HT1080 (cell line): Measurements from ENCODE around the gene NBEAL1. TPM values are rescaled to one million over a fixed set of nuclear protein-coding genes. Genes with fewer than 3 reads are reported as not detected.
"Not testable (repeated sequence)": the region's sequence is repeated elsewhere in the genome, so short reads cannot be mapped to it uniquely, and the experiment has no call there.

Source experiments
- DNase-seq: peaks from one replicate; pipeline ENCODE4 v3.0.0-alpha.2; 2015; ENCODE audit warnings: low read depth
- small RNA-seq: library from RNA; depleted of rRNA; stranded (forward); fragments of <200 nt; gene quantifications from one replicate; pipeline ENCODE3, GENCODE V24; 2014
- total RNA-seq: library from RNA; depleted of rRNA; stranded (reverse); fragments of >200 nt; shearing (Covaris generic); gene quantifications from 2 replicates; pipeline ENCODE4 v1.2.3, GENCODE V29; 2014; rRNA removed

The NBEAL1 gene
- total RNA-seq, 1 experiment from 2014 or later, result 4.5 TPM

GRCh38 chr2:203209538-203209937, 194.9 kb downstream of the NBEAL1 start:
- no peak for DNase-seq

GRCh38 chr2:203225423-203226039, 210.9 kb downstream of the NBEAL1 start:
- peak; percentile 15 for DNase-seq

GRCh38 chr2:203229674-203230073, 215.0 kb downstream of the NBEAL1 start:
- not testable (repeated sequence) for DNase-seq

DNA sequence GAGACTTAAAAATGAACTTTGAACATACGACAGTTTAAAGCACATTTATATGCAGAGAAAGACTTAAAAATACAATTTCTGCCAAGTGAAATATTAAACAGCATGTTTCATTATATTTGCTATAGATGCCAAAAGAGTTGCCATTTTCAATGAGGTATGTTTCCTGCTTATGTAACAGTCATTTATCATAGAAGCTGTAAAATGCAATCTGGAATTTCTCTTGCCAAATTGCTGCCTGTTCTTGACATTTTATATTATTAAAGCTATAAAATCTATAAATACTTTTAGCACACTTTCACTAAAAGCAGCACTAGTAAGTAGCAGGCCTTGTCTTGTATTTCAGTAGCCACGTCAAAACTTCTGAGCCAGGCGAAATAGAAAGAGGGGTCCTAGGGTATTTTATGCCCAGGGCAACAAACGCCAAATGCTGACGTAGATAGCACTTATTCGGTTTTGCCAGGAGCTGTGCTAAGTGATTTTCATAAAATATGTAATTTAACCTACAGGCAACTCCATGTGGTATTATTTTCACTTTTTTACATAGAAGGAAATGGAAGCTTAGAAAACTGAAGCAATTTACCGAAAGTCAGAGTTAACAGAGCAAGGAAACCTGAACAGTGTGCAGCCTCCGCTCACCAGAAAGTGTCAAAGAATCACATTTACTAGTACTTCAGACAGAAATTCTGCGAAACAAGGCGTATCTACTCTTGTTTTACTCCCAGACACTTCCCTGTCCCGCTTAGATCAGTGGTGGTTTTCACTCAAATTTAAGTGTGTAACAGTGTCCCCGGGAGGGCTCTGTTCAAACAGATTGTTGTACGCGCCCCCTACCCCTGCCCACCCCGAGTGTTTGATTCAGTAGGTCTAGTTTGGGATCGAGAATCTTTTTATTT, 222.9 kb downstream of the NBEAL1 start:
- DNase-seq, result no peak

DNA sequence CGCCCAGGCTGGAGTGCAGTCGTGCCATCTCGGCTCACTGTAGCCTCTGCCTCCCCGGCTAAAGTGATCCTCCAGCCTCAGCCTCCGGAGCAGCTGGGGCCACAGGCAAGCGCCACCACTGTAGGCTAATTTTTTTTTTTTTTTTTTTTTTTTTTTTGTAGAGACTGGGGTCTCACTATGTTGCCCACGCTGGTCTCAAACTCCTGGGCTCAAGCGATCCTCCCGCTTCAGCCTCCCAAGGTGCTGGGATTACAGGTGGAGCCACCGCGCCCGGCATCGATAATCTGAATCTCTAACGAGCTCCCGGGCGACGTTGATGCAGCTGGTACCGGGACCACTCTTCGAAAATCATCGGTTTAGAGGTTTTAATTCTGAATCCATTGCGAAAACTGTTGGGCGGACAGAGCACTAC, 223.6 kb downstream of the NBEAL1 start:
- no peak for DNase-seq

GRCh38 chr2:203238704-203239526, 224.2 kb downstream of the NBEAL1 start, which contains the start of gene CYP20A1:
CYP20A1 (plus strand) TSS chr2:203239018; CDS start chr2:203239063, 45 bp downstream.
- peak; percentile 95 for DNase-seq

- no peak for DNase-seq
Observed at GRCh38 chr2:203240491-203240890, 225.8 kb downstream of the NBEAL1 start.

GRCh38 chr2:203242518-203242917, 227.8 kb downstream of the NBEAL1 start:
- no peak for DNase-seq

- no peak for DNase-seq
Observed at GRCh38 chr2:203246646-203247045, 232.0 kb downstream of the NBEAL1 start.

GRCh38 chr2:203252818-203253217, 238.1 kb downstream of the NBEAL1 start:
- no peak for DNase-seq

DNA sequence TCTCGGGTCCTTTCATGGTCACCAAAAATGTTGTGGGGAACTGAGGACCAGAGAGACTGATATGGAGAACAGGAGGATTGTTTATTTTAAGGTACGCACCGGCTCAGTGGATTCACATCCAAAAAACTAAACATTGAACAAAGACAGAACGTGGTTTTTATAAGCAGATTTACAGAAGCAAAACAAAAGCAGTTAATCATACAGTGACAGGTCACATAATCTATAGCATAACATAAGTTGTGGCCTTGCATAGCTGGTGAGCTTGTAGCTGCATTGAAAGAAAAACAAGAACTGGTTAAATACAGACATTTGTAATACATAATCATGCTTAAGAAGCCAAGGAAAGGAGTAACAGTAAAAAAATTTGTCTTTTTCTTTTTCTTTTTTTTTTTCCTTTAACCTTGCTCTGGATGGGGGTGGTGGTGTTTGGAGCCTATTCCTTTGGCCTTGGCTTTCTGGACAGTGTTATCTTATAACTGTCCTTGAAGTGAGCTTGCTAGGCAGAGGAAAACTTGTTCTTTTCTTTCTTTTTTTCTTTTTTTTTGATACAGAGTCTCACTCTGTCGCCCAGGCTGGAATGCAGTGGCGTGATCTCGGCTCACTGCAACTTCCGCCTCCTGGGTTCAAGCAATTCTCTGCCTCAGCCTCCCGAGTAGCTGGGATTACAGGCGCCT, 238.9 kb downstream of the NBEAL1 start:
- not testable (repeated sequence) for DNase-seq

DNA sequence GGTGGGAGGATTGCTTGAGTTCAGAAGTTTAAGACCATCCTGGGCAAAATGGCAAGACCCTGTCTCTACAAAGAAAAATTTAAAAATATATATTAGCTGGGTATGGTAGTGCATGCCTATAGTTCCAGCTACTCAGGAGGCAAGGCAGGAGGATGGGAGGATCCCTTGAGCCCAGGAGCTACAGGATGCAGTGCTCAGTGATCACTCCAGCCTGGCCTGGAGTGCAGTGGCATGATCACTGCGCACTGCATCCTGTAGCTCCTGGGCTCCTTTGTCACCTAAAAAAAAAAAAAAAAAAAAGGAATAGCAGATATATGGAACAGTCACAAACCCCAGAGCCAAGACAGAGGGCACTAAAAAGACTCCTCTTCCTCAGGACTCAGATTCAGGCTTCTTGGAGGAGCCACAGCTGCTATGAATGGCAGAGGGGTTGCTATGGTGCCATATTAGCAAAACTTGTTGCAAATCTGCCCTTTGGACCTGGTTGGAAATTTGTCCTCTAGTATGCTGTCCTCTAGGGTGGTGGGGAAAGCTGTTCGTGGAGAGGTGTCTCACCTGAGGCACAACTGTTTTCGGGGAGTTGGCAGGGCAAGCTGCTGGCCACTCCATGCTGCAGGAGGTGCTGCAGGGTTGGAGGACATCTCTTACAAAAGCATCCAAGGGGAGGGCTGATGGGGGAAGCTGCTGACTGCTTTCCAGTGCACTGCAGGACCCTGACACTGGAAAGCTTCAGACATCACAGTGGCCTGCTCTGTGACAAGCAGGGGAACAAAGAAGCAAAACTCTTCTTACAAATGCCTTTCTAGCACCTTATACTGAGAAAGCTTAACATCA, 246.9 kb downstream of the NBEAL1 start:
- no peak for DNase-seq

Small RNA genes lying within 50 kb of the gene (small RNA-seq; reads per million reads assigned to genes)
- gene AC010900.2 (not detected), gene RF00408 (not detected), gene RN7SL670P (not detected)

Other genes with a start within 250 kb of the NBEAL1 start
- 0.88 and 1.8 TPM in 2 replicates for gene ICA1L, start 143.1 kb upstream of the NBEAL1 start, total RNA-seq
- 103 and 109 TPM in 2 replicates for gene WDR12, start 103.2 kb upstream of the NBEAL1 start, total RNA-seq
- gene CARF, start 102.6 kb upstream of the NBEAL1 start, total RNA-seq, result 1.6 and 2.6 TPM in 2 replicates
- 9.9 and 10.8 TPM in 2 replicates for gene CYP20A1, start 224.1 kb downstream of the NBEAL1 start, total RNA-seq